DOHH2 (cell line): ENCODE measurements around the gene DMC1.

Source experiments
- CTCF ChIP-seq: fragments of 200-600 bp; sonication (generic); IDR thresholded peaks from one replicate; pipeline ENCODE4 v1.5.1; 2014; ENCODE audit warnings: antibody characterized with exemption, mild to moderate bottlenecking, low read depth, low read length; ENCODE audit not compliant: poor library complexity, severe bottlenecking
- EZH2phosphoT487 ChIP-seq: fragments of 200-600 bp; sonication (generic); IDR thresholded peaks from 2 replicates; pipeline ENCODE4 v1.6.1; 2017; ENCODE audit warnings: borderline replicate concordance, mild to moderate bottlenecking, antibody characterized with exemption, low read length, moderate library complexity, mixed read lengths

GRCh38 chr22:38614332-38615063 is 44.5 kb upstream of the DMC1 start:
- TF ChIP-seq CTCF (no peak), EZH2phosphoT487 (no peak)
